Stimulated activated CD8-positive, alpha-beta memory T cell treated with anti-CD3 and anti-CD28 coated beads, Interleukin-7, amount 100 ng/mL, for 48 hours (primary cell): ENCODE data around the gene SNRPB.

Source experiments
- DNase-seq, 2 donors: peaks; one replicate each; pipeline ENCODE4 v3.0.0-alpha.2; 2020; ENCODE audit warnings: low read depth in 1 of 2; ENCODE audit errors: extremely low read depth in 1 of 2

Gene SNRPB

GRCh38 chr20:2475850-2476741, 5.5 kb upstream of the SNRPB start:
- no peak for DNase-seq

- no peak for DNase-seq
These were observed 2.9 kb upstream of the SNRPB start for GRCh38 chr20:2473516-2473915.

- DNase-seq = peak; percentile 33 to 55
These were observed 582 bp downstream of the SNRPB start for GRCh38 chr20:2469991-2470422.

GRCh38 chr20:2468581-2469407, 1.8 kb downstream of the SNRPB start:
- no peak for DNase-seq

GRCh38 chr20:2467412-2467811, 3.2 kb downstream of the SNRPB start:
- DNase-seq = no peak

GRCh38 chr20:2465100-2465499, 5.5 kb downstream of the SNRPB start:
- no peak for DNase-seq

GRCh38 chr20:2463616-2464365, 6.8 kb downstream of the SNRPB start:
- no peak for DNase-seq

GRCh38 chr20:2462484-2462883, 8.1 kb downstream of the SNRPB start:
- no peak for DNase-seq

GRCh38 chr20:2460752-2461424, 9.7 kb downstream of the SNRPB start:
- DNase-seq = no peak

- DNase-seq = no peak
These were observed 10.4 kb downstream of the SNRPB start for GRCh38 chr20:2459981-2460751.

- DNase-seq = no peak
These were observed 11.6 kb downstream of the SNRPB start for GRCh38 chr20:2458919-2459499.

- no peak for DNase-seq
These were observed 14.7 kb downstream of the SNRPB start for GRCh38 chr20:2455771-2456497.

GRCh38 chr20:2453792-2454191, 16.8 kb downstream of the SNRPB start:
- DNase-seq = no peak

- DNase-seq = peak in 1 of 2 donors; percentile 53
These were observed 18.5 kb downstream of the SNRPB start for GRCh38 chr20:2451939-2452732.

- no peak for DNase-seq
These were observed 19.2 kb downstream of the SNRPB start for GRCh38 chr20:2451422-2451821.

- no peak for DNase-seq
These were observed 21.2 kb downstream of the SNRPB start for GRCh38 chr20:2449386-2449785.

GRCh38 chr20:2446845-2447244, 23.7 kb downstream of the SNRPB start:
- DNase-seq = no peak

GRCh38 chr20:2431185-2431584, 39.4 kb downstream of the SNRPB start:
- no peak for DNase-seq
